ENCODE measurements around the gene TMEM108.

DNA sequence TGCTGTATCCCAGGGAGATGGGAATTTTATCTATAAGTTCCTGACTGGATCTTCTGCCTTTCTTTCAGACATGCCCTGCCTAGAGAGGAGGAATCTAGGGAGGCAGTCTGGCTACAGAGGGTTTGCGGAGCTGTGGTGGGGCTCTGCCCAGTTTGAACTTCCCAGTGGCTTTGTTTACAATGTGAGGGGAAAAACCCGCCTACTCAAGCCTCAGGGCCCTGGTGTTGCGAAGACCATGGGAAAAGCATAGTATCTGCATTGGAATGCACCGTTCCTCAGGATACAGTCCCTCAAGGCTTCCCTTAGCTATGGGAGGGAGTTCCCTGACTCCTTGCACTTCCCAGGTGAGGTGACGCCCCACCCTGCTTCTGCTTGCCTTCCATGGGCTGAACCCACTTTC lies 168.7 kb downstream of the TMEM108 start:
- TF ChIP-seq FOXK2 (IDR thresholded peaks at IDR 0.05) (no peak), ELF4 (IDR thresholded peaks at IDR 0.05) (no peak), BHLHE40 (IDR thresholded peaks at IDR 0.05; ENCODE audit: borderline replicate concordance) (no peak), SUZ12 (IDR thresholded peaks at IDR 0.05) (no peak), TARDBP (IDR thresholded peaks at IDR 0.05) (no peak), CTBP1 (IDR thresholded peaks at IDR 0.05; ENCODE audit: borderline replicate concordance) (no peak)
